Suppressor macrophage (primary cell): ENCODE results near the gene SCYGR7.
"Not testable (repeated sequence)": the region's sequence is repeated elsewhere in the genome, so short reads cannot be mapped to it uniquely, and the experiment has no call there.

Source experiments
- DNase-seq, 4 experiments: peaks; one replicate each; pipeline ENCODE4 v3.0.0-alpha.2; 2020 to 2022
- total RNA-seq, 17 experiments: gene quantifications; one replicate each; lab custom pipeline; 2026; ENCODE audit warnings: mixed read lengths in 6 of 17, inconsistent platforms in 3 of 17; lab: John Stamatoyannopoulos, UW

The SCYGR7 gene, protein sequence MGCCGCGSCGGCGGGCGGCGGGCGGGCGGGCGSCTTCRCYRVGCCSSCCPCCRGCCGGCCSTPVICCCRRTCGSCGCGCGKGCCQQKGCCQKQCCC
- total RNA-seq, result 0 to 0.22 (median 0) reads per million in 17 experiments

DNA sequence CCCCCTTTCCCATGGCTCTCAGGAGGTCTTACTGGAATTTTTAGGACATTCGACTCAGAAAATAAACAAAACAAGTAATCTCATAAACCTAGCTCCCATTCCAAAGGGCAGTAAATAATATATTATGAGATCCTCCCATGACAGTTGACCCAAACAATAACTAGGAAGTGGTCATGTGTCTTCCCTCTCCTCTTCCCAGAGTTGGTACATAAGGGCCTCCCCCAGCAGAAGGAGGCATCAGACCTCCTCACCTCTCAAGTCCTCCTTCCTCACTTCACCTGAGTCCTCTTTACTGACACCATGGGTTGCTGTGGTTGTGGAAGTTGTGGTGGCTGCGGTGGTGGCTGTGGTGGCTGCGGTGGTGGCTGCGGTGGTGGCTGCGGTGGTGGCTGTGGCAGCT is at the start of gene SCYGR7:
Gene SCYGR7, plus strand, starts transcription at position 301 of the 400 bp plus-strand sequence. Its CDS starts 0 bp downstream, at position 301.
- no peak for DNase-seq

- DNase-seq, result no peak
Measured at GRCh38 chr2:227684258-227684657, 43.9 kb upstream of the SCYGR7 start.

- DNase-seq, result no peak
Measured at GRCh38 chr2:227687189-227687588, 40.9 kb upstream of the SCYGR7 start.

GRCh38 chr2:227696990-227697679 is 31.0 kb upstream of the SCYGR7 start:
- DNase-seq, result peak in 1 of 4 experiments; percentile 7

- DNase-seq, result no peak
Measured at GRCh38 chr2:227701556-227701955, 26.6 kb upstream of the SCYGR7 start.

DNA sequence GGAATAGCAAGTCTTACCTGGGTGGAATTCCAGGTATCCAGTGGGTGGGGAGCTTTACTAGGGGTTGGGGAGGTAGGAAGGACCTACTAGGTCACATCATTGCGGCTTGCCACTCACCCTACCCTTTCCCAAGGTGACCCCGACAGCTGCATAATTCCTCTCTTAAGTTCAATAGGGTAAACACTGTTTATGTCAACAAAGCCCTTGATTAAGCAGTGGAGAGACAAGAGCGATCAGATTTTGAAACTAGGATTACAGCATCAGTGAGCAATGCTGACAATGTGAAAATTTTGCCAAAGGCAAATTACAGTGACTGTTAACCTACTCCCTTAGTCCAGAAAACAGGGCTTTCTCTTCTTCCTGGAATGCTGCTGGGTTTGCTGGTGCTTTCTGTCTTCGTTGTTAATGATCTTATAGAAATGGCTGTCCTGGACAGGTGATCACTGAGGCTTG is 24.8 kb upstream of the SCYGR7 start:
- no peak for DNase-seq

GRCh38 chr2:227703961-227704360 is 24.2 kb upstream of the SCYGR7 start:
- DNase-seq, result no peak

DNA sequence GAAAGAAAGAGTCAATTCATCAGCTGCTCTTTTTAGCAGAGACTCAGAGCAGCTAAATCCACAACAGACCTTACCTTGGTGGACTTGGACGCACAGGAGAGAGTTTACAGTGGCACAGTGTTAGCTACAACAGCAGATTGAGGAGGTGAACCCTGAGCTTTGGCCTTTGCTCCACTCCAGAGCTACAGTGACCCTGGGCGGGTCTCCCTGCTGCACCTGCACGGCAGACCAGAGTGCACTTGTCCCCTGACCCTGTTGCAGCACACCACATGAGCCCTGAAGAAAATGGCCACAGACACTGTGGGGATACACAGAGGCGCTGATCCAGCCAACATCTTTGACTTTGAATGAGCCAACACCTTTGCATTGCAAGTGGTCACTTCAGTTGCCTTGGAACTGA is 21.3 kb upstream of the SCYGR7 start:
- DNase-seq, result no peak

- no peak for DNase-seq
Measured at GRCh38 chr2:227707390-227707789, 20.7 kb upstream of the SCYGR7 start.

GRCh38 chr2:227710986-227711385 is 17.1 kb upstream of the SCYGR7 start:
- DNase-seq, result no peak

DNA sequence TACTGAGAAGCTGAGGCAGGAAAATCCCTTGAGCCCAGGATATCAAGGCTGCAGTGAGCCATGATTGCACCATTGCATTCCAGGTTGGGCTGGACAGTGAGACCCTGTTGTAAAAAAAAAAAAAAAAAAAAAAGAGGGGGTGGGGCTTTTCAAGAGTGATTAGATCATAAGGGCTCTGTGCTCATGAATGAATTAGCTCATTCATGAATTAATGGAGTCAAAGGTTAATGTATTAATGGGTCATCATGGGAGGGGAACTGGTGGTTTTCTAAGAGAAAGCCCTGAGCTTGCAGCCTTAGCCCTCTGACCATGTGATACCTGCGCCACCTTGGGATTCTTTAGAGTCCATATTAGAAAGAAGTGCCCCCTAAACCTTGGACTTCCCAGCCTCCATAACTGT is 14.8 kb upstream of the SCYGR7 start:
- DNase-seq, result no peak

- no peak for DNase-seq
Measured at GRCh38 chr2:227716501-227716900, 11.6 kb upstream of the SCYGR7 start.

DNA sequence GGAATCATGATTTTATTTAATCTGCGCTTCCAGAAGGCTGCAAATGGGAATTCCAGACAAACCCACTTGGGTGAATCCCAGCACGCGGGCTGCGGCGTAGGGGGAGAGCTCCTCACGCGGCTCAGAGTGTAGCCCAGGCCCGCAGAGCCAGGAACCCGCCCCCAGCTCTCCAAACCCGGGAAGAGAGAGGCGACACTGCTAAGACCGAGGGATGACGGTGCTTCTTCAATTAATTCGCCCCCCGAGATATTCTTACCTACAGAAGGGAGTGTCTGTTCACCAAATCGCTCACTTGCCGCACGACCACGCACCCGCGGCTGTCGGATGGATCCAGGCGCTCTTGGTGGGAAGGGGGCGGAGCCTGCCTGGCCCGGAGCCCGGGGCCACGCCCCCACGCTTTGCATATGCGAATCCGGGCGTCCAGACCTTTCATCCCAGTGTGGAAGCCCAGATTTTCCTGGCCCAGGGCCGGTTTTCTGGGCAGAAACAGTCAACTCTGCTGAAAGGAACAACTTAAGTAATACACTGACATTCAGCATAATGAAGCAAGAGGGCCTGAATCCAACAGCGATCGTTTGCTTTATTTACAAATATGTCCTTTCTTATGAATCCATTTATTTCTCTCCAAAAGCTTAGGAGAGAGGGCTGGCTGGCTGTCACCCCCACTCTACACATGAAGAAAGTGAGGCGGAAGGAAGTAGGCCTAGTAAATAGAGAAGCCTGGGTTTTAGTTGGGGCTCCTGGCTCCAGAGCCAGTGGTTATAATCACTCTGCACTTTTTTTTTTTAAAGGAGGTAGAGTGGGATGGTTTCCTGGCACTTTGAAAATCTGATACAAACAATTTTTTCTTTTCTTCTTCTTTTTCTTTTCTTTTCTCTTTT is 10.2 kb upstream of the SCYGR7 start, which contains the start of gene SLC19A3:
Gene SLC19A3, minus strand, starts transcription at position 342 of the 881 bp plus-strand sequence. CDS start 15,710 bp downstream, outside the sequence.
- peak; percentile 2 to 23 (median 10) for DNase-seq

DNA sequence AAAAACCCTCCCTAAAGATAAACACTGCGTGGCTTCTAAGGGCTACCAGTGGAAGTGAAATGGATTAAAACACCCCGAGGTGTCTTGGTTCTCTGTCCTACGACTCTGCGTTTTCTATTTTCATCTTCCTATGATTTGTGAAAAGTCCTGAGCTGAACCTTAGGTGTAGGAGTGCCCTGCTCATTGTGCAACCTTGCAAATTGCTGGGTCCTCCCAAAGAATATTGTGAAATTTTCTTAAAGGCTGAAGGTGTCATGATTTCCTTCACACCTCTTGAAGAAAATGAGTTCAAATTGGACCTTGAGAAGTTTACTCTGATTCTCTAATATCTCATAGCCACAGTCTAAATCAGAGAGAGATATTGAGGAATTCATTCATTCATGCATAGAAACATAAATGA is 8.5 kb upstream of the SCYGR7 start:
- peak in 2 of 4 experiments; percentile 5 to 17 for DNase-seq

- DNase-seq, result peak in 2 of 4 experiments; percentile 8 to 9
Measured at GRCh38 chr2:227720680-227721079, 7.5 kb upstream of the SCYGR7 start.

DNA sequence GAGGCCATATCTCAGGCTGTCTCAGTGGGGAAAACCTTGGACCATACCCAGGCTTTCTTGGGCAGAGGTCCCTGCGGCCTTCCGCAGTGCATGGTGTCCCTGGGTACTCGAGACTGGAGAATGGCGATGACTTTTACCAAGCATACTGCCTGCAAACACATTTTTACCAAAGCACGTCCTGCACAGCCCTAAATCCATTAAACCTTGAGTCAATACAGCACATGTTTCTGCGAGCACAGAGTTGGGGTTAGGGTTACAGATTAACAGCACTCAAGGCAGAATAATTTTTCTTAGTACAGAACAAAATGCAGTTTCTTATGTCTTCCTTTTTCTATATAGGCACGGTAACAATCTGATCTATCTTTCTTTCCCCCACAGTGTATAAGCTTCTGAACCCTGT is 5.3 kb upstream of the SCYGR7 start:
- not testable (repeated sequence) for DNase-seq

- DNase-seq, result peak in 1 of 4 experiments; percentile 12
Measured at GRCh38 chr2:227724394-227725039, 3.6 kb upstream of the SCYGR7 start, which contains the start of gene SCYGR6. Gene SCYGR6, minus strand, starts transcription at chr2:227724757. Its CDS starts 0 bp downstream, at chr2:227724757.

DNA sequence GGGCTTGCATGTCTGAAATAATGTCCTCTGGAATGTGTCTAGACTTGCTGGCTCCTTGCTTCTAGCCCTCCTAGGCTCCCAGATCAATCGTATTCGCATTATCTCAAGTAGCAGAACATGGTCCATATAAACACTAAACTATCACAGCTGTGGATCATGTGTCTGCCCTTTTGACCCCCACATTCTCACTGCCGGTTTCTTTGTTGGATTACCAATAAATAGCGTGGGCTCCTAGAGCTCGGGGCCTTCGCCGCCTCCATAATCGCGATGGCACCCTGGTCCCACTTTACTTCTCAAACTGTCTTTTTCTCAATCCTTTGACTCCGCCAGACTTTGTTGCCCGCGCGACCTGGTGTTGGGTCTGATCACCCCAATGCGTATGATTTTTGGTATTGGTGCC is 11.2 kb downstream of the SCYGR7 start:
- no peak for DNase-seq

DNA sequence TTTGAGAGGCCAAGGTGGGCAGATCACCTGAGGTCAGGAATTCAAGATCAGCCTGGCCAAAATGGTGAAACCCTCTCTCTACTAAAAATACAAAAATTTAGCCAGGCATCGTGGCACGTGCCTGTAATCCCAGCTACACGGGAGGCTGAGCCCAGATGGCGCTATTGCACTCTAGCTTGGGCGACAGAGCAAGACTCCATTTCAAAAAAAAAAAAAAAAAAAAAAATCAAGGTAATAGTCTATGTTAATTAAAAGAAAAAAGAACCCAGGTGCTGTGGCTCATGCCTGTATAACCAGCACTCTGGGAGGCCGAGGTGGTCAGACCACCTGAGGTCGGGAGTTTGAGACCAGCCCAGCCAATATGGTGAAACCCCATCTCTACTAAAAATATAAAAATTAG is 12.6 kb downstream of the SCYGR7 start:
- DNase-seq, result peak in 1 of 4 experiments; percentile 6

DNA sequence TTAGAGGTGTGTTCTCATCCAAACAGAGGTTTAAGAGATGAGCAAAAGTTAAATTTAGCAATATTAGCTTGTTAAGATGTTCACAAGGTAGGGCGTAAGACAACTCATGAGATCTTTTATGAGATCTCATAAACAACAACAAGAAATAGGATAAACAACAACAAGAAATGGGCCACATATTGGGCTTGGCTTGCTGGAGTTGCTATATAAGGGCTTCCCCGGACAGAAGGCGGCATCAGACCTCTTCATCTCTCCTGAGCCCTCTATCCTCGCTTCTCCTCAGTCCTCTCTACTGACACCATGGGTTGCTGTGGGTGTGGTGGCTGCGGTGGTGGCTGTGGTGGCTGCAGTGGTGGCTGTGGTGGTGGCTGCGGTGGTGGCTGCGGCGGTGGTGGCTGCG is 17.5 kb downstream of the SCYGR7 start, which contains the start of gene SCYGR8:
Gene SCYGR8, plus strand, starts transcription at position 301 of the 400 bp plus-strand sequence. Its CDS starts 0 bp downstream, at position 301.
- DNase-seq, result no peak

DNA sequence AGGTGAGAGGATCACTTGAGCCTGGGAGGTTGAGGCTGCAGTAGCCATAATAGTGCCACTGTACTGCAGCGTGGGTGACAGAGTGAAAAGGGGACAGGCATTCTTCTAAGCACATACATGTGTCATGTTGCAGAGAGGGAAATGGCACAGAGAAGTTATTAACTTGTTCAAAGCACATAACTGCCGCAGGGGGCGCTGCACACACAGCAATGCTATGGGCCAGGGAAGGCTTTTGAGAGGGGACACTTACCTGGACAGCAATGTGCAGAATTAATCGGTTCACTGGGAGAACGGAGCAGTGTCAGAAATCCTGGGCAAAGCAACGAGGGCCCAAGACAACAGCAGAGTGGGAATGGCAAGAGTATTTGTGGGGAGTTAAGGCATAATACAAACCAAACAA is 19.9 kb downstream of the SCYGR7 start:
- DNase-seq, result peak in 1 of 4 experiments; percentile 16

DNA sequence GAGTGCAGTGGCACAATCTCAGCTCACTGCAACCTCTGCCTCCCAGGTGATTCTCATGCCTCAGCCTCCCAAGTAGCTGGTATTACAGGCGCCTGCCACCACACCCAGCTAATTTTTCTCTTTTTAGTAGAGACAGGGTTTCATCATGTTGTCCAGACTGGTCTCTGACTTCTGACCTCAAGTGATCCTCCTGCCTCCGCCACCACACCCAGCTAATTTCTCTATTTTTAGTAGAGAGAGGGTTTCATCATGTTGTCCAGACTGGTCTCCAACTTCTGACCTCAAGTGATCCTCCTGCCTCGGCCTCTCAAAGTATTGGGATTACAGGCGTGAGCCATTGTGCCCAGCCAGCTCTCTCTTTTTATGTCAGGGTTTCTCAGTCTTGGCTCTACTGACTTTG is 28.1 kb downstream of the SCYGR7 start:
- DNase-seq, result not testable (repeated sequence)
